ENCODE data around the gene MAPK8.

The MAPK8 gene

GRCh38 chr10:48412933-48413332 is 106.5 kb downstream of the MAPK8 start:
- TF ChIP-seq, protein P1, sequence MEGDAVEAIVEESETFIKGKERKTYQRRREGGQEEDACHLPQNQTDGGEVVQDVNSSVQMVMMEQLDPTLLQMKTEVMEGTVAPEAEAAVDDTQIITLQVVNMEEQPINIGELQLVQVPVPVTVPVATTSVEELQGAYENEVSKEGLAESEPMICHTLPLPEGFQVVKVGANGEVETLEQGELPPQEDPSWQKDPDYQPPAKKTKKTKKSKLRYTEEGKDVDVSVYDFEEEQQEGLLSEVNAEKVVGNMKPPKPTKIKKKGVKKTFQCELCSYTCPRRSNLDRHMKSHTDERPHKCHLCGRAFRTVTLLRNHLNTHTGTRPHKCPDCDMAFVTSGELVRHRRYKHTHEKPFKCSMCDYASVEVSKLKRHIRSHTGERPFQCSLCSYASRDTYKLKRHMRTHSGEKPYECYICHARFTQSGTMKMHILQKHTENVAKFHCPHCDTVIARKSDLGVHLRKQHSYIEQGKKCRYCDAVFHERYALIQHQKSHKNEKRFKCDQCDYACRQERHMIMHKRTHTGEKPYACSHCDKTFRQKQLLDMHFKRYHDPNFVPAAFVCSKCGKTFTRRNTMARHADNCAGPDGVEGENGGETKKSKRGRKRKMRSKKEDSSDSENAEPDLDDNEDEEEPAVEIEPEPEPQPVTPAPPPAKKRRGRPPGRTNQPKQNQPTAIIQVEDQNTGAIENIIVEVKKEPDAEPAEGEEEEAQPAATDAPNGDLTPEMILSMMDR (IDR thresholded peaks at IDR 0.05; ENCODE audit: borderline replicate concordance, control extremely low read depth, extremely low read depth, insufficient read depth, missing control alignments): no peak
- no peak for DNase-seq (ENCODE audit: low spot score)
- in situ Hi-C loops (cut with MboI; ENCODE audit: low sequenced_read_pairs, unreplicated experiment): no loop called here

GRCh38 chr10:48414160-48414559 is 107.7 kb downstream of the MAPK8 start:
- TF ChIP-seq, protein P1 (IDR thresholded peaks at IDR 0.05; ENCODE audit: borderline replicate concordance, control extremely low read depth, extremely low read depth, insufficient read depth, missing control alignments): no peak
- in situ Hi-C loops (cut with MboI; ENCODE audit: low sequenced_read_pairs, unreplicated experiment): no loop called here
- DNase-seq (ENCODE audit: low spot score): no peak

- in situ Hi-C loops (cut with MboI; ENCODE audit: low sequenced_read_pairs, unreplicated experiment): no loop called here
- no peak for DNase-seq (ENCODE audit: low spot score)
- TF ChIP-seq, protein P1 (IDR thresholded peaks at IDR 0.05; ENCODE audit: borderline replicate concordance, control extremely low read depth, extremely low read depth, insufficient read depth, missing control alignments): no peak
Measured at GRCh38 chr10:48414778-48415177, 108.3 kb downstream of the MAPK8 start.

DNA sequence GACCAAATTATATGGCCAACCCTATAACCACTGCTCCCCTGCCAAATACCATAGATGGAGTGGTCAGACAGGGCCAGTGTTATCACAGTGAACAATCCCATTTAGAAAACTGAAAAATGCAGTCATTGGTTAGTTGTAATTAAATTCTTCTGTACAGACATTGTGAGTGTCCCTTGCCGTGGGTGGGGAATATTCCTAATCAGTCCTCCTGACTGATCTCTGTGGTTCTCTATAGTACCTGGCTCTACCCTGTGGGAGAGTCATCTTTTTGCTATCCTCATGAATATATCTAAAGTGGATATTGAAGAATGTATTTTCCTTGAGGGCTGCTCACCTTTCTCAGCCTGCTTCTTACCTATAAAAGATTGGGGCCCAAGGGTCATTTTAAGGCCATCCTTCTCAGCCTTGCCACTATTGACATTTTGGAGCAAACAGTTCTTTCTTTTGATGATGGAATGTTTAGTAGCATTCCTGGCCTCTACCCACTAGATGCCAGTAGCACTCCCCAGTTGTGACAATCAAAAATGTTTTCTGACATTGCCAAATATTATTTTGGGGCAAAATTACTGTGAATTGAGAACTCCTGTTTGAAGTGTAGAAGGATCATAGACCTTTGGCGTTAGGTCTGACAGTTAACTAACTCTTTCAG is 110.2 kb downstream of the MAPK8 start:
- DNase-seq (ENCODE audit: low spot score): no peak
- TF ChIP-seq, protein P1 (IDR thresholded peaks at IDR 0.05; ENCODE audit: borderline replicate concordance, control extremely low read depth, extremely low read depth, insufficient read depth, missing control alignments): no peak
- in situ Hi-C loops (cut with MboI; ENCODE audit: low sequenced_read_pairs, unreplicated experiment): no loop called here

DNA sequence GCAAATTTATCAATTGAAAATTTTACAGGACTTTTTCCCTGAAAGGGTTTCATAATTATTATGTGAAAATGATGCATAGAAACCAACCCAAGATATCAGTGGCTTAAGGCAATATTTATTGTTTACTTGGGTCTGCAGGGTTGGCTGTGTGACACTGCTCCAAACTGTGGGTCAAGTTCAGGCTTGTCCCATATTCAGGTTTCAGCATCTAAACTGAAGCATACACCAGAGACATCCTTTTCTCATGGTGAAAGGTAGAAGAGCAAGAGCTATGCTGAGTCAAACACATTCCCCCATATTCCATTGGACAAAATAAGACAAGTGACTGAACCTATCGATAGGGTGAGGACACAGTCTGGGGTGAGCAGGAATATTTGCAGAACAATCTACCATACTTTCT is 110.9 kb downstream of the MAPK8 start:
- TF ChIP-seq, protein P1 (IDR thresholded peaks at IDR 0.05; ENCODE audit: borderline replicate concordance, control extremely low read depth, extremely low read depth, insufficient read depth, missing control alignments): no peak
- no peak for DNase-seq (ENCODE audit: low spot score)
- in situ Hi-C loops (cut with MboI; ENCODE audit: low sequenced_read_pairs, unreplicated experiment): no loop called here

GRCh38 chr10:48418189-48418788 is 111.8 kb downstream of the MAPK8 start:
- DNase-seq (ENCODE audit: low spot score): no peak
- TF ChIP-seq, protein P1 (IDR thresholded peaks at IDR 0.05; ENCODE audit: borderline replicate concordance, control extremely low read depth, extremely low read depth, insufficient read depth, missing control alignments): no peak
- in situ Hi-C loops (cut with MboI; ENCODE audit: low sequenced_read_pairs, unreplicated experiment): no loop called here
